Liver (tissue), 3 donors: ENCODE measurements around the gene ZNF566.

Experiments used
- ATF3 ChIP-seq: IDR thresholded peaks from 2 replicates; pipeline ENCODE4 v1.6.1; 2016; ENCODE audit warnings: antibody characterized with exemption
- CTCF ChIP-seq: fragments of 150-350 bp; IDR thresholded peaks from 2 replicates; pipeline ENCODE4 v1.5.1; 2017; ENCODE audit warnings: improper control_type of control experiment, low read depth, low read length; ENCODE audit not compliant: missing input control
- EGR1 ChIP-seq, 2 donors: IDR thresholded peaks; 2 replicates each; pipeline ENCODE4 v1.6.1; 2016 to 2018; ENCODE audit warnings: antibody characterized with exemption in 2 of 2, low read depth in 2 of 2
- GABPA ChIP-seq, 2 donors: IDR thresholded peaks in 1 of 2; conservative IDR thresholded peaks in 1 of 2; 2 replicates each; pipeline ENCODE4 v1.6.1; 2016; ENCODE audit warnings: antibody characterized with exemption in 2 of 2, mild to moderate bottlenecking in 1 of 2, moderate library complexity in 1 of 2
- HNF4A ChIP-seq, 2 donors: conservative IDR thresholded peaks; 2 replicates each; pipeline ENCODE4 v1.6.1; 2016; ENCODE audit warnings: antibody characterized with exemption in 2 of 2, mild to moderate bottlenecking in 2 of 2
- HNF4G ChIP-seq: IDR thresholded peaks from 2 replicates; pipeline ENCODE4 v1.6.1; 2016; ENCODE audit warnings: antibody characterized with exemption
- JUND ChIP-seq, 2 donors: IDR thresholded peaks; 2 replicates each; pipeline ENCODE4 v1.6.1; 2016; ENCODE audit warnings: antibody characterized with exemption in 2 of 2
- MAX ChIP-seq: IDR thresholded peaks from 2 replicates; pipeline ENCODE4 v1.6.1; 2016; ENCODE audit warnings: antibody characterized with exemption
- RAD21 ChIP-seq, 2 donors: IDR thresholded peaks; 2 replicates each; pipeline ENCODE4 v1.6.1; 2016; ENCODE audit warnings: antibody characterized with exemption in 2 of 2, mild to moderate bottlenecking in 2 of 2
- REST ChIP-seq: IDR thresholded peaks from 2 replicates; pipeline ENCODE4 v1.6.1; 2016; ENCODE audit warnings: antibody characterized with exemption, mild to moderate bottlenecking
- RXRA ChIP-seq, 2 donors: IDR thresholded peaks; 2 replicates each; pipeline ENCODE4 v1.6.1; 2017 to 2018; ENCODE audit warnings: antibody characterized with exemption in 2 of 2, mild to moderate bottlenecking in 1 of 2
- SP1 ChIP-seq: IDR thresholded peaks from 2 replicates; pipeline ENCODE4 v1.6.1; 2018; ENCODE audit warnings: antibody characterized with exemption, mild to moderate bottlenecking
- TAF1 ChIP-seq: conservative IDR thresholded peaks from 2 replicates; pipeline ENCODE4 v1.6.1; 2016; ENCODE audit warnings: antibody characterized with exemption, mild to moderate bottlenecking
- YY1 ChIP-seq: IDR thresholded peaks from 2 replicates; pipeline ENCODE4 v1.6.1; 2016; ENCODE audit warnings: antibody characterized with exemption, mild to moderate bottlenecking
- donor health status: healthy.
- donor health status: healthy.

GRCh38 chr19:36526581-36526980 is 37.2 kb upstream of the ZNF566 start:
- TF ChIP-seq CTCF (no peak), EGR1 (IDR thresholded peaks at IDR 0.05; ENCODE audit: low read depth in 2 of 2) (no peak), GABPA (IDR thresholded peaks at IDR 0.05 in 1 of 2, conservative IDR thresholded peaks at IDR 0.05 in 1 of 2) (no peak), REST (no peak), JUND (IDR thresholded peaks at IDR 0.05) (no peak), RAD21 (IDR thresholded peaks at IDR 0.05) (no peak), TAF1 (no peak), MAX (no peak), ATF3 (no peak), YY1 (no peak), SP1 (no peak), RXRA (IDR thresholded peaks at IDR 0.05) (no peak), HNF4A (conservative IDR thresholded peaks at IDR 0.05) (no peak), HNF4G (no peak)
